ENCODE results near the gene BRF1. TPM values are rescaled to one million over a fixed set of nuclear protein-coding genes. Genes with fewer than 3 reads are reported as not detected.

BRF1 gene
- total RNA-seq, 1 donor from 2014 or later = 16.9 TPM

DNA sequence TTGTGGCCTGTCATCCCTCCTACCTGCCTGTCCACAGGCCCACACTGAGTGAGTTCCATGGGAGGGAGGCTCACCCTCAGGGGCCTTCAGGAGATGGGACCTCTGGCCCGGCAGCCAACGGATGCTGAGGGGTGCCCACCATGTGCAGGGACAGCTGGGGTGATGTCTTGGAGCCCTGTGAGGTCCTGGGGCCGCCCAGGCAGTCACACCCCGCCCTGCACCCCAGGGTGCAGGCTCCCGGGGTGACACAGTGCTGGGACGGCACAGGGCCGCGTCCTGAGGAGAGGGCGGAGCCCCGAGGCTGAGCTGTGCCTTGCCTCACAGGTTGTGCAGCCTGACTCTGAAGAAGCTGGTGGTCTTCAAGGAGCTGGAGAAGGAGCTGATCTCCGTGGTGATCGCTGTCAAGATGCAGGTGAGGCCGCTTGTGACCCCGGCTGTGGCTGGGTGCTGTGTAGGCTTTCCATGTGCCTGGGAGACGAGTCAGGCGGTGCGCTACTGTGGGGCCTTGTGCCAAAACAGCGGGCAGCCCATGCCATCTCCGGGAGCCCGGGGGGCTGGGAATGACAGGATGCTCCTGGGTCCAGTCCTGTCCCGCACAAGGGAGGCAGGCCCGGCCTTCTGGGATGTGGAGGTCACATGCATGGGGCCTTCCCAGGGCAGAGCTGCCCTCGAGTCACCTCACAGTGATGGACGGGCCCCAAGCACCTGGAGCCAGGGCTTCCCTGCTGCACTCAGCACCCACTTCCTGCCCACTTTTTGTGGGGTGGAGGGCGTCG, 47.6 kb upstream of the BRF1 start:
- no peaks in the 10 kb centered on the region for H3K9me3 ChIP-seq (ENCODE audit: low read depth)
- no peak for DNase-seq (ENCODE audit: low spot score)
- no peak overlapping the region for H3K4me3 ChIP-seq
- Mint-ChIP-seq H3K9me3 (peaks cover 16% of the 10 kb centered on the region), H3K27ac (no peak overlapping the region), H3K27me3 (ENCODE audit: insufficient read depth, low read depth) (peaks cover 2% of the 10 kb centered on the region), H3K4me1 (peaks cover 16% of the 10 kb centered on the region), H3K4me3 (no peak overlapping the region), H3K36me3 (peaks cover 9% of the 10 kb centered on the region)
- H3K27ac ChIP-seq = no peak overlapping the region
- H3F3A ChIP-seq (ENCODE audit: low read depth) = peaks cover 7% of the 10 kb centered on the region
- no peak overlapping the region for H2AFZ ChIP-seq (replicated peaks)
- H3K4me1 ChIP-seq = no peaks in the 10 kb centered on the region
- TF ChIP-seq EZH2 (IDR thresholded peaks at IDR 0.05) (no peak), EZH2phosphoT487 (IDR thresholded peaks at IDR 0.05) (no peak), CTCF (IDR thresholded peaks at IDR 0.05) (no peak)
- peaks cover 27% of the 10 kb centered on the region for H4K20me1 ChIP-seq (ENCODE audit: low read depth)
- H3K27me3 ChIP-seq = no peaks in the 10 kb centered on the region
- no peaks in the 10 kb centered on the region for H3K36me3 ChIP-seq
- H3K79me2 ChIP-seq (ENCODE audit: low read depth) = peaks cover 5% of the 10 kb centered on the region
- no peak overlapping the region for H3K4me2 ChIP-seq
- no peak overlapping the region for H3K9ac ChIP-seq

GRCh38 chr14:105347587-105347968, 46.8 kb upstream of the BRF1 start:
- TF ChIP-seq CTCF (IDR thresholded peaks at IDR 0.05) (no peak), EZH2 (IDR thresholded peaks at IDR 0.05) (no peak), EZH2phosphoT487 (IDR thresholded peaks at IDR 0.05) (no peak)
- peaks cover 9% of the 10 kb centered on the region for H3K36me3 Mint-ChIP-seq
- peaks cover 2% of the 10 kb centered on the region for H3K27me3 Mint-ChIP-seq (ENCODE audit: insufficient read depth, low read depth)
- H3K4me3 Mint-ChIP-seq = no peak overlapping the region
- Histone ChIP-seq H3K4me2 (no peak overlapping the region), H3F3A (ENCODE audit: low read depth) (peaks cover 7% of the 10 kb centered on the region), H3K27me3 (no peaks in the 10 kb centered on the region), H3K79me2 (ENCODE audit: low read depth) (peaks cover 5% of the 10 kb centered on the region), H3K27ac (no peak overlapping the region), H3K9me3 (ENCODE audit: low read depth) (no peaks in the 10 kb centered on the region), H3K36me3 (no peaks in the 10 kb centered on the region), H3K4me1 (no peaks in the 10 kb centered on the region), H4K20me1 (ENCODE audit: low read depth) (peaks cover 25% of the 10 kb centered on the region), H3K9ac (no peak overlapping the region), H3K4me3 (no peak overlapping the region), H2AFZ (replicated peaks) (no peak overlapping the region)
- DNase-seq (ENCODE audit: low spot score) = no peak
- H3K4me1 Mint-ChIP-seq = peaks cover 19% of the 10 kb centered on the region
- H3K9me3 Mint-ChIP-seq = peaks cover 15% of the 10 kb centered on the region
- no peak overlapping the region for H3K27ac Mint-ChIP-seq

DNA sequence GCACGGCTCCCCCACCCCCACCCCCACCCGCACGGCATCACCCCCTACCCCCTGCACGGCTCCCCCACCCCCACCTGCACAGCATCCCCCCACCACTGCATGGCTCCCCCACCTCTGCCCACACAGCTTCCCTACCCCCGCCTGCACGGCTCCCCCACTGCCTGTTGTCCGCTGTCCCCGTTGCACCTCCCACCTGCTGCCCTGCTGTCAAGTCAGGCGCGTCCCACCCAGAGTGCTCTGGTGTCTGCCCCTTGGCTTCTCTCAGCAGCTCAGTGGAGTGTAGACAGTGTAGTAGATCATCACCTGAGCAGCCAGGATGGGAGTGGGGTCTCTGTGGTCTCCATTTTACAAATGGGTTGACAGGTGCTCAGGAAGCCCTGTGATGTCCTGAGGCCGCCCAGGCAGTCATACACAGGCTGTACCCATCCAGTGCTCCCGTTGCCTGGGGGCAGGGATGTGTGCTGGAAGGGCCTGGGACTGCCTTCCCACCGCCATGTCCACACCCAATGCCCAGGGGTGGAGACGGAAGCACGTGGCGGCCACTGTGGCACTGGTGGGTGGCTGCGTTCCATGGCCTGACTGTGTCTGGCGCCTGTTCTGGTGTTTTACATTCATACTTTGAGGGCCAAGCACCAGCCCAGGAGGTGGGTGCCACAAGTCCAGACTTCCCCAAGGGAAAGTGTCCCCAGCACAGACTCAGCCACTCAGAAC, 46.2 kb upstream of the BRF1 start:
- peaks cover 20% of the 10 kb centered on the region for H4K20me1 ChIP-seq (ENCODE audit: low read depth)
- H3F3A ChIP-seq (ENCODE audit: low read depth) = peaks cover 6% of the 10 kb centered on the region
- no peak overlapping the region for H2AFZ ChIP-seq (replicated peaks)
- H3K36me3 ChIP-seq = no peaks in the 10 kb centered on the region
- no peaks in the 10 kb centered on the region for H3K4me1 ChIP-seq
- H3K27me3 ChIP-seq = no peaks in the 10 kb centered on the region
- no peak for DNase-seq (ENCODE audit: low spot score)
- no peak overlapping the region for H3K4me3 ChIP-seq
- H3K9ac ChIP-seq = no peak overlapping the region
- peaks cover 2% of the 10 kb centered on the region for H3K27me3 Mint-ChIP-seq (ENCODE audit: insufficient read depth, low read depth)
- no peak overlapping the region for H3K27ac Mint-ChIP-seq
- peaks cover 15% of the 10 kb centered on the region for H3K9me3 Mint-ChIP-seq
- H3K4me2 ChIP-seq = no peak overlapping the region
- peaks cover 18% of the 10 kb centered on the region for H3K4me1 Mint-ChIP-seq
- no peak overlapping the region for H3K4me3 Mint-ChIP-seq
- TF ChIP-seq CTCF (IDR thresholded peaks at IDR 0.05) (no peak), EZH2phosphoT487 (IDR thresholded peaks at IDR 0.05) (no peak), EZH2 (IDR thresholded peaks at IDR 0.05) (no peak)
- no peaks in the 10 kb centered on the region for H3K9me3 ChIP-seq (ENCODE audit: low read depth)
- peaks cover 10% of the 10 kb centered on the region for H3K36me3 Mint-ChIP-seq
- H3K27ac ChIP-seq = no peak overlapping the region
- H3K79me2 ChIP-seq (ENCODE audit: low read depth) = peaks cover 5% of the 10 kb centered on the region
